Measurements from ENCODE around the gene AEBP2.
A peak's percentile ranks its signal among the peaks of the same experiment; 100 is the strongest.
"Not testable (repeated sequence)": the region's sequence is repeated elsewhere in the genome, so short reads cannot be mapped to it uniquely, and the experiment has no call there.

AEBP2 gene

GRCh38 chr12:19423166-19423930, 15.9 kb upstream of the AEBP2 start:
- DNase-seq = no peak

GRCh38 chr12:19428246-19428645, 11.0 kb upstream of the AEBP2 start:
- no peak for DNase-seq

- DNase-seq = not testable (repeated sequence)
Measured at GRCh38 chr12:19429491-19429890, 9.8 kb upstream of the AEBP2 start.

GRCh38 chr12:19430988-19431387, 8.3 kb upstream of the AEBP2 start:
- no peak for DNase-seq

- DNase-seq = no peak
Measured at GRCh38 chr12:19431407-19432308, 7.6 kb upstream of the AEBP2 start.

GRCh38 chr12:19432309-19433170, 6.8 kb upstream of the AEBP2 start:
- peak; percentile 6 for DNase-seq

- DNase-seq = no peak
Measured at GRCh38 chr12:19434538-19434937, 4.8 kb upstream of the AEBP2 start.

GRCh38 chr12:19435831-19436497, 3.3 kb upstream of the AEBP2 start:
- DNase-seq = no peak

- DNase-seq = no peak
Measured at GRCh38 chr12:19436931-19437330, 2.4 kb upstream of the AEBP2 start.

- no peak for DNase-seq
Measured at GRCh38 chr12:19437996-19438395, 1.3 kb upstream of the AEBP2 start.

- DNase-seq = peak; percentile 51
Measured at GRCh38 chr12:19440019-19440858, 947 bp downstream of the AEBP2 start.

GRCh38 chr12:19440916-19441315, 1.6 kb downstream of the AEBP2 start:
- no peak for DNase-seq

- no peak for DNase-seq
Measured at GRCh38 chr12:19443585-19443984, 4.3 kb downstream of the AEBP2 start.

- no peak for DNase-seq
Measured at GRCh38 chr12:19444097-19444496, 4.8 kb downstream of the AEBP2 start.

GRCh38 chr12:19447386-19447785, 8.1 kb downstream of the AEBP2 start:
- no peak for DNase-seq

- DNase-seq = no peak
Measured at GRCh38 chr12:19449814-19450213, 10.5 kb downstream of the AEBP2 start.

- DNase-seq = no peak
Measured at GRCh38 chr12:19450362-19450761, 11.1 kb downstream of the AEBP2 start.

GRCh38 chr12:19451196-19451595, 11.9 kb downstream of the AEBP2 start:
- DNase-seq = no peak

GRCh38 chr12:19453961-19454360, 14.7 kb downstream of the AEBP2 start:
- no peak for DNase-seq

GRCh38 chr12:19454837-19455236, 15.5 kb downstream of the AEBP2 start:
- no peak for DNase-seq

- DNase-seq = no peak
Measured at GRCh38 chr12:19456176-19456575, 16.9 kb downstream of the AEBP2 start.

- no peak for DNase-seq
Measured at GRCh38 chr12:19457561-19457960, 18.3 kb downstream of the AEBP2 start.

Measured in T1000 (cell line).